NCI-H2227 (cell line): ENCODE measurements around the gene SORCS3.

Experiments used
- DNase-seq: peaks from one replicate; lab custom pipeline; 2025; ENCODE audit not compliant: unreplicated experiment; lab: John Stamatoyannopoulos, UW

SORCS3 gene

GRCh38 chr10:104641187-104641936 is at the start of gene SORCS3:
TSS of gene SORCS3 (plus strand) at chr10:104641290.
- DNase-seq: no peak

- DNase-seq: no peak
These were observed 49.6 kb upstream of the SORCS3 start for GRCh38 chr10:104591441-104591840.

- DNase-seq: no peak
These were observed 39.9 kb upstream of the SORCS3 start for GRCh38 chr10:104601166-104601565.

- DNase-seq: no peak
These were observed 32.8 kb upstream of the SORCS3 start for GRCh38 chr10:104608091-104608828.

GRCh38 chr10:104612571-104613205 is 28.4 kb upstream of the SORCS3 start:
- DNase-seq: no peak

- DNase-seq: no peak
These were observed 27.7 kb upstream of the SORCS3 start for GRCh38 chr10:104613406-104613805.

GRCh38 chr10:104614245-104614831 is 26.8 kb upstream of the SORCS3 start:
- DNase-seq: no peak

- no peak for DNase-seq
These were observed 26.0 kb upstream of the SORCS3 start for GRCh38 chr10:104615136-104615535.

- no peak for DNase-seq
These were observed 23.3 kb upstream of the SORCS3 start for GRCh38 chr10:104617831-104618230.

GRCh38 chr10:104622175-104622574 is 18.9 kb upstream of the SORCS3 start:
- DNase-seq: no peak

GRCh38 chr10:104622598-104623209 is 18.4 kb upstream of the SORCS3 start:
- DNase-seq: peak; percentile 42

GRCh38 chr10:104630731-104631130 is 10.4 kb upstream of the SORCS3 start:
- no peak for DNase-seq

- no peak for DNase-seq
These were observed 9.1 kb upstream of the SORCS3 start for GRCh38 chr10:104631946-104632345.

- peak; percentile 48 for DNase-seq
These were observed 2.1 kb upstream of the SORCS3 start for GRCh38 chr10:104638861-104639589.

GRCh38 chr10:104639590-104640338 is 1.3 kb upstream of the SORCS3 start:
- DNase-seq: no peak

GRCh38 chr10:104640339-104641186 is 527 bp upstream of the SORCS3 start:
- peak; percentile 29 for DNase-seq

- no peak for DNase-seq
These were observed 1.0 kb downstream of the SORCS3 start for GRCh38 chr10:104641937-104642657.

- peak; percentile 65 for DNase-seq
These were observed 1.7 kb downstream of the SORCS3 start for GRCh38 chr10:104642658-104643302.
